ENCODE results near the gene PKMYT1.

- no peak for TF ChIP-seq CTCF (IDR thresholded peaks at IDR 0.05; ENCODE audit: low read depth, low read length)
- TF ChIP-seq EZH2phosphoT487 (IDR thresholded peaks at IDR 0.05; ENCODE audit: low read depth) = no peak
Observed at GRCh38 chr16:3007957-3008689, 27.9 kb upstream of the PKMYT1 start.
